Neural cell (in vitro differentiated cells): Measurements from ENCODE around the gene AMIGO2. TPM values are rescaled to one million over a fixed set of nuclear protein-coding genes. Genes with fewer than 3 reads are reported as not detected.

Experiments used
- H2AFZ ChIP-seq: fragments of 200-600, 300-800 bp; sonication (generic), shearing (Covaris generic); 2 replicates; pipeline ENCODE4 v1.6.0; 2014; ENCODE audit warnings: low read depth, mild to moderate bottlenecking, antibody characterized with exemption, low read length, moderate library complexity
- H3F3A ChIP-seq: fragments of 200-600 bp; shearing (Covaris generic); 2 replicates; pipeline ENCODE4 v1.6.1; 2016; ENCODE audit warnings: mild to moderate bottlenecking, moderate library complexity, mixed read lengths, antibody characterized with exemption, low read length; ENCODE audit not compliant: insufficient read depth, poor library complexity, severe bottlenecking
- H3K27ac ChIP-seq: fragments of 200-600, 300-800 bp; sonication (generic), shearing (Covaris generic); 2 replicates; pipeline ENCODE4 v1.5.1; 2014; ENCODE audit warnings: mild to moderate bottlenecking, low read length, moderate library complexity
- H3K27me3 ChIP-seq: fragments of 300-800, 200-600 bp; sonication (generic), shearing (Covaris generic); 2 replicates; pipeline ENCODE4 v1.6.0; 2014; ENCODE audit warnings: mild to moderate bottlenecking, low read depth, low read length, moderate library complexity; ENCODE audit not compliant: insufficient read depth
- H3K36me3 ChIP-seq: fragments of 300-800, 200-600 bp; sonication (generic), shearing (Covaris generic); 2 replicates; pipeline ENCODE4 v1.5.1; 2014; ENCODE audit warnings: mild to moderate bottlenecking, antibody characterized with exemption, low read length, moderate library complexity; ENCODE audit not compliant: insufficient read depth
- H3K4me2 ChIP-seq: fragments of 300-800, 200-600 bp; sonication (generic), shearing (Covaris generic); 2 replicates; pipeline ENCODE4 v1.6.0; 2014; ENCODE audit warnings: mild to moderate bottlenecking, low read length
- H3K4me3 ChIP-seq: fragments of 300-800, 200-600 bp; sonication (generic), shearing (Covaris generic); 2 replicates; pipeline ENCODE4 v1.5.1; 2014; ENCODE audit warnings: mild to moderate bottlenecking, low read length, moderate library complexity
- H3K79me2 ChIP-seq: fragments of 200-600 bp; shearing (Covaris generic); replicated peaks from 2 replicates; pipeline ENCODE4 v1.6.0; 2014; ENCODE audit warnings: mild to moderate bottlenecking, low read length, moderate library complexity; ENCODE audit not compliant: insufficient read depth
- H3K9ac ChIP-seq: fragments of 300-800, 200-600 bp; sonication (generic), shearing (Covaris generic); 2 replicates; pipeline ENCODE4 v1.6.1; 2016; ENCODE audit warnings: mild to moderate bottlenecking, low read length, mixed read lengths
- H3K9me2 ChIP-seq: fragments of 200-600 bp; shearing (Covaris generic); 2 replicates; pipeline ENCODE4 v1.6.1; 2016; ENCODE audit warnings: mild to moderate bottlenecking, low read length, mixed read lengths; ENCODE audit not compliant: insufficient read depth
- H3K9me3 ChIP-seq: fragments of 200-600, 300-800 bp; sonication (generic), shearing (Covaris generic); 2 replicates; pipeline ENCODE4 v1.6.1; 2016; ENCODE audit warnings: mild to moderate bottlenecking, mixed run types, low read length, moderate library complexity, mixed read lengths
- H4K20me1 ChIP-seq: fragments of 200-600 bp; shearing (Covaris generic); 2 replicates; pipeline ENCODE4 v1.6.1; 2016; ENCODE audit warnings: mild to moderate bottlenecking, mixed run types; ENCODE audit not compliant: insufficient read depth
- CTCF ChIP-seq: fragments of 450-650 bp; IDR thresholded peaks from 2 replicates; pipeline ENCODE4 v1.5.1; 2014; ENCODE audit warnings: antibody characterized with exemption, mild to moderate bottlenecking, moderate library complexity; ENCODE audit not compliant: poor library complexity, severe bottlenecking
- EP300 ChIP-seq: fragments of 450-650 bp; conservative IDR thresholded peaks from 2 replicates; pipeline ENCODE4 v1.6.1; 2014; ENCODE audit warnings: antibody characterized with exemption, mild to moderate bottlenecking, moderate library complexity; ENCODE audit not compliant: poor library complexity, severe bottlenecking
- EZH2 ChIP-seq: fragments of 200-600, 300-800 bp; shearing (Covaris generic), sonication (generic); IDR thresholded peaks from 2 replicates; pipeline ENCODE4 v1.6.1; 2014; ENCODE audit warnings: antibody characterized with exemption, low read length, borderline replicate concordance, mild to moderate bottlenecking; ENCODE audit not compliant: insufficient read depth, poor library complexity, severe bottlenecking
- MXI1 ChIP-seq: fragments of 450-650 bp; conservative IDR thresholded peaks from 2 replicates; pipeline ENCODE4 v1.6.1; 2014; ENCODE audit warnings: antibody characterized with exemption, mild to moderate bottlenecking; ENCODE audit not compliant: poor library complexity, severe bottlenecking
- POLR2AphosphoS5 ChIP-seq: IDR thresholded peaks from 2 replicates; pipeline ENCODE4 v1.6.1; 2012
- RAD21 ChIP-seq: fragments of 450-650 bp; conservative IDR thresholded peaks from 2 replicates; pipeline ENCODE4 v1.6.1; 2014; ENCODE audit warnings: antibody characterized with exemption, mild to moderate bottlenecking, moderate library complexity
- REST ChIP-seq: IDR thresholded peaks from 2 replicates; pipeline ENCODE4 v1.6.1; 2012; ENCODE audit warnings: borderline replicate concordance
- SMC3 ChIP-seq: fragments of 450-650 bp; conservative IDR thresholded peaks from 2 replicates; pipeline ENCODE4 v1.6.1; 2014; ENCODE audit warnings: antibody characterized with exemption, mild to moderate bottlenecking, moderate library complexity; ENCODE audit not compliant: poor library complexity
- TAF1 ChIP-seq: IDR thresholded peaks from 2 replicates; pipeline ENCODE4 v1.6.1; 2012; ENCODE audit warnings: low read depth
- polyA plus RNA-seq: library from polyadenylated mRNA; depleted of rRNA; stranded (reverse); fragments of >200 nt; gene quantifications from 2 replicates; pipeline ENCODE4 v1.2.3, GENCODE V29; 2014

The AMIGO2 gene
- polyA plus RNA-seq, 1 donor from 2014 or later = 3.1 TPM

GRCh38 chr12:47054659-47055058, 25.1 kb downstream of the AMIGO2 start:
- Histone ChIP-seq H3K27me3 (no peaks in the 10 kb centered on the region), H3K4me2 (no peak overlapping the region), H2AFZ (no peak overlapping the region), H3K36me3 (no peaks in the 10 kb centered on the region), H3K27ac (no peak overlapping the region), H3K4me3 (no peak overlapping the region), H3K79me2 (no peaks in the 10 kb centered on the region), H3K9ac (no peak overlapping the region), H4K20me1 (no peaks in the 10 kb centered on the region), H3K9me3 (peaks cover 4% of the 10 kb centered on the region), H3F3A (no peaks in the 10 kb centered on the region), H3K9me2 (no peaks in the 10 kb centered on the region)
- no peak for TF ChIP-seq TAF1
- no peak for TF ChIP-seq POLR2AphosphoS5
- no peak for TF ChIP-seq RAD21
- TF ChIP-seq MXI1 = no peak
- TF ChIP-seq EP300 = no peak
- TF ChIP-seq EZH2 = no peak
- TF ChIP-seq CTCF = no peak
- no peak for TF ChIP-seq SMC3
- no peak for TF ChIP-seq REST

- H3K27me3 ChIP-seq = no peaks in the 10 kb centered on the region
- no peak overlapping the region for H2AFZ ChIP-seq
- TF ChIP-seq EZH2 = no peak
- no peak for TF ChIP-seq POLR2AphosphoS5
- no peak for TF ChIP-seq MXI1
- no peak for TF ChIP-seq REST
- TF ChIP-seq SMC3 = no peak
- TF ChIP-seq RAD21 = no peak
- TF ChIP-seq TAF1 = no peak
- TF ChIP-seq EP300 = no peak
- TF ChIP-seq CTCF = no peak
- H3K9me2 ChIP-seq = no peaks in the 10 kb centered on the region
- no peaks in the 10 kb centered on the region for H3K36me3 ChIP-seq
- H3K9ac ChIP-seq = no peak overlapping the region
- H3F3A ChIP-seq = no peaks in the 10 kb centered on the region
- no peak overlapping the region for H3K27ac ChIP-seq
- no peaks in the 10 kb centered on the region for H3K79me2 ChIP-seq
- H3K4me2 ChIP-seq = no peak overlapping the region
- peaks cover 4% of the 10 kb centered on the region for H3K9me3 ChIP-seq
- no peaks in the 10 kb centered on the region for H4K20me1 ChIP-seq
- H3K4me3 ChIP-seq = no peak overlapping the region
Measured at GRCh38 chr12:47053961-47054360, 25.8 kb downstream of the AMIGO2 start.
